BE2C (cell line): ENCODE results near the gene CST8.

Experiments
- DNase-seq: peaks from one replicate; pipeline ENCODE4 v3.0.0-alpha.2; 2020
- H3K27me3 ChIP-seq: fragments of 250-450 bp; sonication (Bioruptor Pico); 2 replicates; pipeline ENCODE4 v1.5.1; 2020; ENCODE audit warnings: mild to moderate bottlenecking
- H3K36me3 ChIP-seq: fragments of 250-450 bp; sonication (Bioruptor Pico); 2 replicates; pipeline ENCODE4 v1.5.1; 2020; ENCODE audit warnings: mild to moderate bottlenecking
- H3K4me1 ChIP-seq: fragments of 250-450 bp; sonication (Bioruptor Pico); 2 replicates; pipeline ENCODE4 v1.5.1; 2020
- H3K4me3 ChIP-seq: 2 replicates; pipeline ENCODE4 v1.5.1; 2011; ENCODE audit warnings: low read depth, low read length
- H3K9me3 ChIP-seq: fragments of 250-450 bp; sonication (Bioruptor Pico); 2 replicates; pipeline ENCODE4 v1.5.1; 2020
- TF ChIP-seq, protein P1 (sequence below): IDR thresholded peaks from 2 replicates; pipeline ENCODE4 v1.5.1; 2012; ENCODE audit warnings: mild to moderate bottlenecking, low read depth, low read length

The CST8 gene

DNA sequence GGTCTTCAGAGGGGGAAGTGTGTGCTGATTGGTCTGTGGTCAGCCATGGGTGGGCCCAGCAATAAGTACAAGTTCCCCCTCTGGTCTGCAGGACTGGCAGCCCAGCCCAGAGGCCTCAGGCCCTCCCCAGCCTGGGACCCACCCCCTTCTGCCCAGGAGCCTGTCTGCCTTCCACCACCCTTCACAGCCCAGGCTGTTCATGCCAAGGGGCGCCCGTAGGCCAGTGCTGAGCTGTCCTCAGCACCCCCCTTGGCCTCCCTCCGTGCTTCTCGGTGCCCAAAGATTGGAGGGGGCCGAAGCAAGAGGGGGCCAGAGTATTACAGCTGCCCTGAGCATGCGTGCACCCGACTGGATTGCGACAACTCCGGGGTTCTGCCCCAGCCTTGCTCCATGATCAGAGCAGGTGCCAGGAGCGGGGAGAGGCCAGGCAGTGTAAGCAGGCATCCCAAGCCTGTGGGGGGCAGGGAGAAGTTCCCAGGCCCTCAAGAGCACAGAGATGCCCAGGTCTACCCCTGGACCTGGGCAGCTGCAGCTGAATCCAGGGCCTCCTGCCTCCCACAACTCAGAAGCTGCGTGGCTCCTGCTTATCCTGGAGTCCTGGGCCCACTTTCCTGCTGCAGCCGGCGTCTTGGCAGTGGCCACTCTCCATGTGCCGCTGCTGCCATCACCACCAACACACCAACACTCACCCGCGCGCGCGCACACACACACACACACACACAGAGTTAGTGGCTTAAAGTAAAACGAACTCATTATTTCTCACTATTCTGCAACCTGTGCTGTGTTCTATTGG lies 44.1 kb downstream of the CST8 start:
- Histone ChIP-seq H3K4me1 (no peaks in the 10 kb centered on the region), H3K27me3 (no peaks in the 10 kb centered on the region), H3K9me3 (no peaks in the 10 kb centered on the region), H3K36me3 (no peaks in the 10 kb centered on the region), H3K4me3 (no peak overlapping the region)
- TF ChIP-seq, protein P1, sequence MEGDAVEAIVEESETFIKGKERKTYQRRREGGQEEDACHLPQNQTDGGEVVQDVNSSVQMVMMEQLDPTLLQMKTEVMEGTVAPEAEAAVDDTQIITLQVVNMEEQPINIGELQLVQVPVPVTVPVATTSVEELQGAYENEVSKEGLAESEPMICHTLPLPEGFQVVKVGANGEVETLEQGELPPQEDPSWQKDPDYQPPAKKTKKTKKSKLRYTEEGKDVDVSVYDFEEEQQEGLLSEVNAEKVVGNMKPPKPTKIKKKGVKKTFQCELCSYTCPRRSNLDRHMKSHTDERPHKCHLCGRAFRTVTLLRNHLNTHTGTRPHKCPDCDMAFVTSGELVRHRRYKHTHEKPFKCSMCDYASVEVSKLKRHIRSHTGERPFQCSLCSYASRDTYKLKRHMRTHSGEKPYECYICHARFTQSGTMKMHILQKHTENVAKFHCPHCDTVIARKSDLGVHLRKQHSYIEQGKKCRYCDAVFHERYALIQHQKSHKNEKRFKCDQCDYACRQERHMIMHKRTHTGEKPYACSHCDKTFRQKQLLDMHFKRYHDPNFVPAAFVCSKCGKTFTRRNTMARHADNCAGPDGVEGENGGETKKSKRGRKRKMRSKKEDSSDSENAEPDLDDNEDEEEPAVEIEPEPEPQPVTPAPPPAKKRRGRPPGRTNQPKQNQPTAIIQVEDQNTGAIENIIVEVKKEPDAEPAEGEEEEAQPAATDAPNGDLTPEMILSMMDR, result no peak
- no peak for DNase-seq

- no peak for DNase-seq
Observed at GRCh38 chr20:23536328-23536974, 45.5 kb downstream of the CST8 start.

DNA sequence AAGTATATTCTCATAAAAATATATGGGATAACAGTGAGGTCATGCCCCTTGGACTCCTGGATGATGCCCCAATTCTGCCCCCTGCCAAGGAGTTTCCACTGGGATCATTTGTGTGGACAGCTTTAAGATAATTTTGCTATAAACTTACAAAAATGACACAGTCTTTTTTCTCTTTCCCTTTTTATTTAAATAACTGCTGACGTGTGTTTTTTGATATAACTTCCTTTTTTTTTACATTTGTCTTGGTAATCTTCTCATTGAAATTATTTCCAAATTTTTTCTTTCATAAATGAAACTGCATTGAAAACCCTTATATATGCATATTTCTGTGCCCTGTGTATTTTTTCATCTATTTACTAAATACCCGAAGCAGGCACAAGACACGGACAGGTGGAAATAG lies 46.1 kb downstream of the CST8 start:
- no peaks in the 10 kb centered on the region for H3K36me3 ChIP-seq
- H3K9me3 ChIP-seq, result no peaks in the 10 kb centered on the region
- DNase-seq, result no peak
- no peaks in the 10 kb centered on the region for H3K27me3 ChIP-seq
- TF ChIP-seq, protein P1, result no peak
- no peak overlapping the region for H3K4me3 ChIP-seq
- no peaks in the 10 kb centered on the region for H3K4me1 ChIP-seq

More at GRCh38 chr20:23536328-23536974, 45.5 kb downstream of the CST8 start:
- Histone ChIP-seq H3K4me1 (no peaks in the 10 kb centered on the region), H3K4me3 (no peak overlapping the region), H3K9me3 (no peaks in the 10 kb centered on the region), H3K36me3 (no peaks in the 10 kb centered on the region), H3K27me3 (no peaks in the 10 kb centered on the region)
- TF ChIP-seq, protein P1, result no peak

DNA sequence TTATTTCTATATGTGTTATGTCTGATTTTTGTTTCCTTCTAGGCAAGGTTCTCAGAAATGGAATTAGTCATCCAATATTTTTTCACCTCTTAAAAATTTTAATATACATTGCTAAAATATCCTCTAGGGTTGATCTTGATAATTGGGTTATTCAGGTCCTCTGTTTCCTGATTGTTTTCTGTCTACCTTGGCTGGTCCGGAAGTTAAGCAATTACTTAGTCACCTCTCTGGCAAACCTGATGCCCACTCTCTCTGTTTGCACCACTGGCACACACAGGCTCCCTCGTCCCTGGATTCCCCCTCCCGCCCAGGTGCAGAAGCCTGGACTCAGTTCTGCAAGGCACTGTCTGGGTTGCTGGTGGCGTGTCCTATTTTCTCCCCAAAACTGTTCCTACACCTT lies 49.7 kb downstream of the CST8 start:
- TF ChIP-seq, protein P1, result no peak
- DNase-seq, result no peak

GRCh38 chr20:23541330-23541729 lies 50.4 kb downstream of the CST8 start:
- no peak for DNase-seq
- H3K9me3 ChIP-seq, result no peaks in the 10 kb centered on the region
- no peaks in the 10 kb centered on the region for H3K4me1 ChIP-seq
- no peaks in the 10 kb centered on the region for H3K36me3 ChIP-seq
- TF ChIP-seq, protein P1, result no peak
- no peak overlapping the region for H3K4me3 ChIP-seq
- H3K27me3 ChIP-seq, result peaks cover 3% of the 10 kb centered on the region; the same call in 1 of the 2 replicates

More for the DNA sequence above, 49.7 kb downstream of the CST8 start:
- Histone ChIP-seq H3K9me3 (no peaks in the 10 kb centered on the region), H3K27me3 (peaks cover 3% of the 10 kb centered on the region; the same call in 1 of the 2 replicates), H3K36me3 (no peaks in the 10 kb centered on the region), H3K4me1 (no peaks in the 10 kb centered on the region), H3K4me3 (no peak overlapping the region)

- Histone ChIP-seq H3K27me3 (peaks cover 3% of the 10 kb centered on the region; the same call in 1 of the 2 replicates), H3K4me1 (no peaks in the 10 kb centered on the region), H3K4me3 (no peak overlapping the region), H3K9me3 (no peaks in the 10 kb centered on the region), H3K36me3 (no peaks in the 10 kb centered on the region)
- no peak for DNase-seq
- TF ChIP-seq, protein P1, result no peak
Observed at GRCh38 chr20:23541776-23542175, 50.9 kb downstream of the CST8 start.
